ENCODE measurements around the gene SLC17A7. TPM values are rescaled to one million over a fixed set of nuclear protein-coding genes. Genes with fewer than 3 reads are reported as not detected.
"Not testable (repeated sequence)": the region's sequence is repeated elsewhere in the genome, so short reads cannot be mapped to it uniquely, and the experiment has no call there.

Gene SLC17A7
- total and polyA plus RNA-seq, 2 donors from 2014 or later = 0.45 to 1.4 TPM

GRCh38 chr19:49445997-49446396 is 4.7 kb upstream of the SLC17A7 start:
- no peak for FAIRE-seq
- H3K9me3 ChIP-seq (ENCODE audit: control insufficient read depth in 2 of 3, insufficient read depth in 1 of 3, low read length in 3 of 3) = no peaks in the 10 kb centered on the region
- peaks cover 0 to 6% (median 0%) of the 10 kb centered on the region in 3 donors for H3K4me1 ChIP-seq (ENCODE audit: control insufficient read depth in 2 of 3, insufficient read depth in 2 of 3, low read depth in 1 of 3, low read length in 3 of 3)
- no peak overlapping the region for H3K9ac ChIP-seq (ENCODE audit: low read length in 3 of 3)
- TF ChIP-seq, protein P1, sequence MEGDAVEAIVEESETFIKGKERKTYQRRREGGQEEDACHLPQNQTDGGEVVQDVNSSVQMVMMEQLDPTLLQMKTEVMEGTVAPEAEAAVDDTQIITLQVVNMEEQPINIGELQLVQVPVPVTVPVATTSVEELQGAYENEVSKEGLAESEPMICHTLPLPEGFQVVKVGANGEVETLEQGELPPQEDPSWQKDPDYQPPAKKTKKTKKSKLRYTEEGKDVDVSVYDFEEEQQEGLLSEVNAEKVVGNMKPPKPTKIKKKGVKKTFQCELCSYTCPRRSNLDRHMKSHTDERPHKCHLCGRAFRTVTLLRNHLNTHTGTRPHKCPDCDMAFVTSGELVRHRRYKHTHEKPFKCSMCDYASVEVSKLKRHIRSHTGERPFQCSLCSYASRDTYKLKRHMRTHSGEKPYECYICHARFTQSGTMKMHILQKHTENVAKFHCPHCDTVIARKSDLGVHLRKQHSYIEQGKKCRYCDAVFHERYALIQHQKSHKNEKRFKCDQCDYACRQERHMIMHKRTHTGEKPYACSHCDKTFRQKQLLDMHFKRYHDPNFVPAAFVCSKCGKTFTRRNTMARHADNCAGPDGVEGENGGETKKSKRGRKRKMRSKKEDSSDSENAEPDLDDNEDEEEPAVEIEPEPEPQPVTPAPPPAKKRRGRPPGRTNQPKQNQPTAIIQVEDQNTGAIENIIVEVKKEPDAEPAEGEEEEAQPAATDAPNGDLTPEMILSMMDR (IDR thresholded peaks at IDR 0.05; ENCODE audit: borderline replicate concordance, extremely low read depth, insufficient read depth) = no peak
- no peak overlapping the region for H3K4me3 ChIP-seq (ENCODE audit: low read length in 3 of 3)
- H3K36me3 ChIP-seq (ENCODE audit: control insufficient read depth in 2 of 3, insufficient read depth in 3 of 3, low read length in 3 of 3) = peaks cover 0 to 4% (median 2%) of the 10 kb centered on the region in 3 donors
- no peak overlapping the region for H3K27ac ChIP-seq (ENCODE audit: low read depth in 2 of 2, low read length in 2 of 2)
- no peak for DNase-seq
- H3K27me3 ChIP-seq (ENCODE audit: control insufficient read depth, insufficient read depth, low read length) = peaks cover 7% of the 10 kb centered on the region
- intact Hi-C loops (cut with DNase I) = loop anchor here (10.0 kb wide), 1 partner anchor 51 kb away; no protein-coding TSS in a partner anchor

GRCh38 chr19:49444100-49444700 is 2.9 kb upstream of the SLC17A7 start:
- not testable (repeated sequence) for H3K36me3 ChIP-seq (ENCODE audit: control insufficient read depth in 2 of 3, insufficient read depth in 3 of 3, low read length in 3 of 3); H3K4me3 ChIP-seq (ENCODE audit: low read length in 3 of 3); FAIRE-seq; H3K9ac ChIP-seq (ENCODE audit: low read length in 3 of 3); H3K4me1 ChIP-seq (ENCODE audit: control insufficient read depth in 2 of 3, insufficient read depth in 2 of 3, low read depth in 1 of 3, low read length in 3 of 3); DNase-seq; H3K9me3 ChIP-seq (ENCODE audit: control insufficient read depth in 2 of 3, insufficient read depth in 1 of 3, low read length in 3 of 3)
- intact Hi-C loops (cut with DNase I) = loop anchor here (10.0 kb wide), 1 partner anchor 49 kb away; no protein-coding TSS in a partner anchor
- Histone ChIP-seq H3K27me3 (ENCODE audit: control insufficient read depth, insufficient read depth, low read length) (peaks cover 20% of the 10 kb centered on the region), H3K27ac (ENCODE audit: low read depth in 2 of 2, low read length in 2 of 2) (peak overlapping the region in 1 of 2 donors; percentile 2)

GRCh38 chr19:49443366-49444099 is 2.2 kb upstream of the SLC17A7 start:
- Histone ChIP-seq H3K4me3 (ENCODE audit: low read length in 3 of 3) (peak overlapping the region; percentile 51 to 63 (median 58)), H3K27ac (ENCODE audit: low read depth in 2 of 2, low read length in 2 of 2) (peak overlapping the region; percentile 74 to 78), H3K9me3 (ENCODE audit: control insufficient read depth in 2 of 3, insufficient read depth in 1 of 3, low read length in 3 of 3) (no peaks in the 10 kb centered on the region), H3K9ac (ENCODE audit: low read length in 3 of 3) (peak overlapping the region in 2 of 3 donors; percentile 27 to 37), H3K36me3 (ENCODE audit: control insufficient read depth in 2 of 3, insufficient read depth in 3 of 3, low read length in 3 of 3) (peaks cover 0 to 4% (median 0%) of the 10 kb centered on the region in 3 donors), H3K4me1 (ENCODE audit: control insufficient read depth in 2 of 3, insufficient read depth in 2 of 3, low read depth in 1 of 3, low read length in 3 of 3) (peaks cover 0 to 2% (median 0%) of the 10 kb centered on the region in 3 donors), H3K27me3 (ENCODE audit: control insufficient read depth, insufficient read depth, low read length) (peaks cover 27% of the 10 kb centered on the region)
- FAIRE-seq (peak; percentile 29), DNase-seq (peak; percentile 95 to 98 (median 97))
- intact Hi-C loops (cut with DNase I) = loop anchor here (10.0 kb wide), 1 partner anchor 49 kb away; no protein-coding TSS in a partner anchor
- TF ChIP-seq, protein P1 (IDR thresholded peaks at IDR 0.05; ENCODE audit: borderline replicate concordance, extremely low read depth, insufficient read depth) = peak; percentile 91

Data from kidney (tissue), 14 donors.